GM18520 (cell line): ENCODE data around the gene TLR10.
"Not testable (repeated sequence)": the region's sequence is repeated elsewhere in the genome, so short reads cannot be mapped to it uniquely, and the experiment has no call there.

Experiments
- ATAC-seq: cut with Tn5 transposase; IDR thresholded peaks from one replicate; pipeline ENCODE4 v1.9.1; 2021; ENCODE audit not compliant: unreplicated experiment

The TLR10 gene

DNA sequence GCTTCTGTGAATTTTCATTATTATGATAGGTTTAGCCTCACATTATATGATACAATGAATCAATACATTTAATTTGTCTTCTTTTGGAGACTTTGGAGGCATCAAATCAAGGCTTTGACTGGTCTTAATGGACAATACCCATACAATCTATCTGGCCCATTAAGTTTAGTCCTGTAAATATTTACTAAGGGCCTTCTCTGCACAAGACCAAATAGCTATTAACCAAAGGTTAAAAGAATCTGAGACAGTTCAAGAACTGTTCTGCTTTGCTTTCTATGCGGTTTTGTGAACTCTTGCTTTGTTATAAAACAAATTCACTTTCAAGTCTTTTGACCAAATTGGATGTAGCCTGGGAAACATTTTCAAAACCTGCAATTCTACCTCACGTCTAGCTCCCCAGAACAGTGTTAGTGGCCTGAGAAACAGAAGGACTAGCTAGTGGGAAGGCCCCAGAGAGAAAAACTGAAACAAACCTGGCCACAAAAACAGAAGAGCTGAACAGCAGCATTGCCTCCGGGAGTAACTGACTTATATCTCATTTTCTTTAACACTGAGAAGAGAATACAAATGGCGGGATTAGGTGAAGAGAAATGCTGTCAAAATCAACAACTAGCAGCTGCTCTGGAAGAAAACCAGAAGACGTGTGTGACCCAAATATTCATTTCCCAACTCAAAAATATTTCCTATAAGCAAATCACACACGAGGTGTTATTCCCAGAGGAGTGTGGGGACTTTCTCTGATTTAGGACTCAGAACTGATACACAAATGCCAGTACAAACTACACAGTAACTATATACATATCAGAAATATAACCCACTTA lies 21.3 kb upstream of the TLR10 start:
- ATAC-seq, result peak; percentile 38

DNA sequence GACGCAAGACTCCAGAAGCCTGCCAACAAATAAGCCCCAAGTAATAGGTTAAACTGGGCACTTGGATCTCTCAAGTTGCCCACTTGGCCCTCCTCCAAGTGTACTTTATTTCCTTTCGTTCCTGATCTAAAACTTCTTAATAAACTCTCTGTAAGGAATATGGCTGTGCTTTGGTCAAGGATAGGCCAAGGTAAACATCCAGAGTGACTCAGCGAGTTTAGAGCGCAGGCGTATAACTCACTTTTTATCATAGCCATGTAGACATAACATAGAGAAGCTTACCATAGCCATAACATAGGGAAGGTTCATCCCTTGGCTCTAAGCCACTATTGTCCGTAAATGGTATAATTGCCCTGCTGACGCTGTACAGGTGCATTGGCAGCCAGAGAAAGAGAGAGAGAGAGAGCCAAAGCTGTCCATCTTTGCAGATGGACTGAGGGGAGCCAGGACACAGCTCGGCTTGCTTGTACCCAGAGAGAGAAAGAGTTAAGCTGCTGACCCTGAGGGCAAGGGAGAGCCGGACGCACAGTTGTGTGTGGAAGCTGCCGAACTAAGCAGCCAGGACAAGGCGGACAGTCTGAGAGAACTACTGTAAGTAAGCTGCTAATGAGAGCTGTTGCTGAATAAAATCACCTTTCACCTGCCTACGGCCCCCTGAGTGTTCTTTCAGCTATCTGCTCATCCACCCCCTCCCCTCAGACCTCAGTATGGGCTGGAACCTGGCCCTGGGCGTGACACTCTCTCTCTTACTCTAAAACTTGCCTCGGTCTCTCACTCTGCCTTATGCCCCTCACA lies 20.0 kb upstream of the TLR10 start:
- no peak for ATAC-seq

DNA sequence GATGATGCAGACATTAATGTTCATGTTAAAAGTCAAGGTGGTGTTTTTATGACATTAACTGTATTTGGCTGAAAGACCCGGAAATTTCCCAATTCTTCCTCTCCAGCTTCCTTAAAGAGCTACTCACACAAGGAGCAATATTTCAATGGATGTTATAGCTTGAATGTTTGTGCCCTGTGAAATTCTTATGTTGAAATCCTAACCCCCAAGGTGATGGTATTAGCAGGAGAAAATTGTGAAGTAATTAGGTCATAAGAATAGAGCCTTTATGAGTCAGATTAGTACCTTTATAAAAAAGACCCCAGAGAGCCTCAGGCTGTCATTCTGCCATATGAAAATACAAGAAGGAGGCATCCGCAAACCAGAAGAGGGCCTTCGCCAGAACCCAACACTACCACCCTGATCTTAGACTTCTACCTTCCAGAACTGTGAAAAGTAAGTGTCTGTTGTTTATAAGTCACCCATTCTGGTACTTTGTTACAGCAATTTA lies 18.2 kb upstream of the TLR10 start:
- no peak for ATAC-seq

DNA sequence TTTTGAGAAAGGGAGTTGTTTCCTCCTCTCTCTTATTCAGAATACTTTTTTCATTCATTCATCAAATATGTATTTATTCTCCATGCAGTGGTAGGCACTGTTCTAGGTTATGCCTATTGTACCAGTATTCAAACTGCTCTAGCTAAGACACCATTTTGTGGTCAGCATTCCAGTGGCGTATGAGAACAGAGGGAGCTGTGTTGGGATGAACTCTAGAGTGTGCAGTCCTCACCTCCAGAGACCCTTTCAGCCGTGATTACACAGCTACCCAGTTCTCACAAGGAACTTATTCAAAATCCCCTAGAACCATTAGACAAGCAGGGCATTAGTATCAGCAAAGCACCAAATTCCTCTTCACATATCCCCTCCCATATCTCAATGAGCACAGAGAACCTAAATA lies 17.6 kb upstream of the TLR10 start:
- no peak for ATAC-seq

DNA sequence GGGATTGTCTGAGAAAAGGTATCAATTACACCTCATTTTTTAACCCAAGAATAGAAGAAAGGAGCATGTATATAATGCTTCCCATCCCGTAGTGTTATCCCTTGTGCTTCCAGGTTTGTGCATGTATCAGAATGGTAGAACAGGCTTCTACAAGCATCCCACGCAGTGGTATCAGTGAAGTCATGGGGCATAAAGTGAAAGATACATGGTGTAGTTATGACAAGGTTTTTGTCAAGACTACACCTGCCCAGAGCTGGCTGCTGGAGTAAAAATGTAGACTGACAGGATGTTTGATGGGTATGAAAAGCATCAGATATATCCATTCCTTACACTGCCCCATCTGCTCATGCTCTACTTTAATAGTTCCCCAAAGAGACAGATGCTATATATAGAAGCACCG lies 12.3 kb upstream of the TLR10 start:
- ATAC-seq, result no peak

DNA sequence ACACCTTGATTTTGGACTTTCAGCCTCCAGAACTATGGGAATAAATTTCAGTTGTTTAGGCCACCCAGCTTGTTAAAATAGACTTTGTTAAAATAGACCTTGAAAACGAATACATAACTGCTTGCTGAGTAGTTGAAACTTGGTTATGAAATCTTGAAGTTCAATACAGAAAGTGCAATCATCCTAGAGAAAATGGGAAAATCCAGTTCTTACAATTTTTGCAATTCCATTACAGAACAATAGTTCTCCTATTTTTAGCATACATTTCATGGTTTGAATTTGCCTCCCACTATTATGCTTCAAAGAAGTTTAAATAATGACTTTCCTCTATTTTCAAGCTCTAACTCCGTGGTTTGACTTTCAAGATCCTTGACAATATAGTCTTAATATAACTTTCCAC lies 11.3 kb upstream of the TLR10 start:
- no peak for ATAC-seq

DNA sequence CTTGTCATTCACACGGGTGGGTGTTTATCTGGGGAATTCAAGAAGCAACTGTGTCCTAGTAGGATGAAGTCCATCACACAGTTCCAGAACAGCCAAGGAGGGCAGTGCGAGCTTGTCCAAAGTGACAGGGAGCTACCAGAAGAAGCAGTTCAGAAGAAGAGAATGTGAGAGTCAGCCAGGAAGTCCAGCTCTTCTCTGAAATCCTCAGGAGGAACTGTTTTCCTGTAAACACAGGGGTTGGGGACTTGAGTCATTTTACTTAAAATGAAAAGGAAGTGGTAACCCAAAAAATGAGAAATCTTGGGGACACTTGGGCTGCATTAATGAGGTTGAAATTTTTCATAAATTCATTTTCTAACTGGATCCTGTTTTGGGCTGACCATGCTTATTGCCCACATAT lies 8.2 kb upstream of the TLR10 start:
- ATAC-seq, result no peak

DNA sequence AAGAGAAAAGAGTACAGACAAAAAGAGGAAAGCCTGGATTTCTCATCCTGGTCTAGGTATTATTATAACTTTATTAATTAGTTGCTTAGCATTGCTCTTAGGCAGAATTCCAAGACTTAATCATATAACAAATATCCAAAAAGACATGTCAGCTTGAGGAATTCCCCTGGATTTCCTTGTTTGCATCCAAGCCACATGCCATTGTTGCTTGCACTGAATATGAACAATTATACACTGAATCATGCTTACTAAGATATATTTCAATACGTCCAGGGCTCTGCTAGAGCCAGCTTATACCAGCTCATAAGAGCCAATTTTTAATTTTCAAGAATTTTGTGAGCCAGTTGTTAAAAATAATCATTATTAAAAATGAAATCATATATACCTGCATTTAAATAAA lies 5.5 kb upstream of the TLR10 start:
- ATAC-seq, result no peak

DNA sequence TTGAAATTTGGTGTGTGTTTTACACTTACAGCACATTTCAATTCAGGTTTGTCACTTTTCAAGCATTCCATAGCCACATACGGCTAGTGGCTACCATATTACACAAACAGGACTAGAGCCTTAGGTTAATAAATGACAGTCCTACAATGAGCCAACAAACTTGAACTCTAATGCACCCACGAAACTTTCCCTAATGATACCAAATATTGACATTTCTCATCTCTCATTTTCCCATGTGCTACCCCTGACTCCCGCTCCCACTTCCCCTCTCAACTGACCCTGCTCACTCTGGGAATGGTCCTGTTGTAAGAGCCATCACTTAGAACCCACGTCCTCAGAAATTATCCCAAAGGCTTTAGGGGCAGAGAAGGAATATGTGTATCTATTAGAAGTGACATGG lies 4.9 kb upstream of the TLR10 start:
- ATAC-seq, result no peak

DNA sequence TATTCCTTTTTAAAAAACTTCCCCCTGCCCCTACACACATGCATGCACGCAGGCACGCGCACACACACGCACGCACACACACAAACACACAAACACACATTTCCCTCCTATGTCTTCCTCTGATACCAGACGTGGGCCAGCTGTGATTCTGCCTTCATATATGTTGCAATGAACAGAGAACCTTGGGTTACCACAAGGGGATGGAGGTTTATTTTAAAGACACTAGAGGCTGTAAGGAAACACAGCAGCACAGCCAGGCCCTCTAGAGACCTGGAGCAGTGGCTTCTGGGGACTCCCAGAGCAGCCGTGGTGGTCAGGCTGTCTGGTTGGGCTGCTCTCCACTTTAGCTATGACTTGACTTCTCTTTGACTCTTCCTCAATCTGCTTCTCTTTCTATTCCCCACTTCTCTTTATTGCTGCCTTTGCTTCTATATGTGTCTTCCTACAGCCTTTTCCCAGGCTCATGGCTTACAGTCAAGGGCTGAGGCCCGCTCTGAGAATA lies 3.2 kb upstream of the TLR10 start:
- no peak for ATAC-seq

DNA sequence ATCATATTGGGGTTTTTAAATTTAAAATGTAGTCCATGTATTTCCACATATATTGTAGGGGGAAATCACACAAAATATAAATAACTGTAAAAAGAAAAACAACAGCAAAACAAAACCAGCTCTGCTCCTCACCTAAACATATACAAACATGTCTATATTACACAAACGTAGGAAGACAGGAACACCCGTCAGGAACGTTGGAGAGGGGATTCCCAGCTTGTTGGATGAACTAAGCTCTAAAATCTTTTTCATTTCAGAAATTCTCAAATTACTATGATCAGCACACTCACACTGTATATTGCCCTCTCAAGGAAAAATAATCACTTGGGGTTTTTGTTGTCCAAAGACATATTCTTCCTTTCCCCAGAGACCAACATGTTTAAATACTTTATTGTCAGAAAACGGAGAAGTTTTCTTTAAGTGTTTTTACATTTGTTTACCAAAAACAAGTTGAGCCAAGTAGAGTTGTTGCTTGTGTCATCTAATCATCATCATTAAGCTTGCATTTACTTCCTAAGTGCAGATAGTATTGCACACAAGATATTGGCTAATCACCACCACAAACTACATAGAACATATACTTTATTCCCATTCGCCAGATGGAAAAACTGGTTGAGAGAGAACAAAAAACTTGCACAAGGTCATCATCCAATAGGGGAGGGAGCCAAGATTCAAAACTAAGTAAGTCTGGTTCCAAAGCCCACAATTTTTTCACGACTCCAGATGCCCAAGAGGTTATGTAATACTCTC lies 2.4 kb upstream of the TLR10 start:
- ATAC-seq, result no peak

DNA sequence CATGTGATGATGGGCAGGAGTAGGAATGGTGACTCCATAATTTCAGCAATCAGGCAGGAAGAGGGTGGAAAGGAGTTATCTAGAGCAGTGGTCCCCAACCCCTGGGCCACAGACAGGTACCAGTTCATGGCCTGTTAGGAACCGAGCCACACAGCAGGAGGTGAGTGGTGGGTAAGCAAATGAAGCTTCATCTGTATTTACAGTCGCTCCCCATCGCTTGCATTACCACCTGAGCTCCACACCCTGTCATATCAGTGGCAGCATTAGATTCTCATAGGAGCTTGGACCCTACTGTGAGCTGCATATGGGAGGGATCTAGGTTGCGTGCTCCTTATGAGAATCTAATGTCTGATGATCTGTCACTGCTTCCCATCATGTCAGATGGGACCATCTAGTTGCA lies 1.4 kb upstream of the TLR10 start:
- no peak for ATAC-seq

DNA sequence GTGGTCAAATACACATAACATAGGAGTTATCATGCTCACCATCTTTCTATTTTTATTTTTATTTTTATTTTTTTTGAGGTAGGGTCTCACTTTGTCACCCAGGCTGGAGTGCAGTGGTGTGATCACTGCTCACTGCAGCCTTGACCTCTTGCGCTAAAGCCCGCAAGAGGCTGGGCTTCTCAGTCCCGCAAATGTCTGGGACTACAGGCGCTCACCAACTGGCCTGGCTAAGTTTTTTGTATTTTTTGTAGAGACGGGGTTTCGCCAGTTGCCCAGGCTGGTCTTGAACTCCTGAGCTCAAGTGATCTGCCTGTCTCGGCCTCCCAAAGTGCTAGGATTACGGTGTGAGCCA lies 295 bp upstream of the TLR10 start:
- ATAC-seq, result no peak

DNA sequence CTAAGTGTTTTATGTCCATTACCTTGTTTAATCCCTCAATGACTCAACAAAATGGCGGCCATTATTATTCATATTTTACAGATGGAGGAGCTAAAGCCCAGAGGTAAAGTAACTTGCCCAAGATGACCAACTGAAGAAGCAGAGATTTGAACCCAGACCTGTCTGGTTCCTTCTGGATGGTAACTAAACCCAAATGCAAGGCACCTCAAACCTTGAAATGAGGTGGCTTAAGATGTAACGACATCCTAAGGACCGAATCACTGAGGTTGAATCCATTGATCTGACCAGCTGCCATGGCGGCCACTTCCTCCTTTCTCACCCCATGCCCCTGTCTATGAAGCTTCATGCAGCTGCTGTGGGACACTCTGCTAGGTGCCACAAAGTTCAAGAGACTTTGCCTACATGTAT lies 932 bp downstream of the TLR10 start:
- no peak for ATAC-seq

DNA sequence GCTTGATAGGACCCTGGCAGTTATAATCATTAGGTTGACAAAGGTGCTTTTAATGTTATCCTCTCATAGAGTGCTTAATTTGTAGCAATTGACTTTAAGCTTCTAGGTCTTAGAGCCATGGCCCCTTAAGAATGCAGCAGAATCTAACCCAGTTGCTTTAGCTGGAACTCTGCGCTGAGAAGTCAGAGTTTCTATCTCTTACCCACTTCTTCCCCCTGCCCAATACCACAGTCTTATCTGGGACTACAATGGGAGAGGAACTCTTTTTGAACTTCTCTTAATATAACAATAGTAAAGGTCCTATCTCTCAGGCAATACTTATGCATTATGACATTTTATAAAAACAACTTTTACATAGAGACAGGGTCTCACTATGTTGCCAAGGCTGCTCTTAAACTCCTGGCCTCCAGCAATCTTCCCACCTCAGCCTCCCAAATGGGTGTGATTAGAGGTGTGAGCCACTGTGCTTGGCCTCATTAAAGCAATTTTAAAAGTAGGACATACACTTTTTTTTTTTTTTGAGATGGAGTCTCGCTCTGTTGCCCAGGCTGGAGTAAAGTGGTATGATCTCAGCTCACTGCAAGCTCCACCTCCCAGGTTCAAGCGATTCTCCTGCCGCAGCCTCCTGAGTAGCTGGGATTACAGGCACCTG lies 1.8 kb downstream of the TLR10 start:
- no peak for ATAC-seq

DNA sequence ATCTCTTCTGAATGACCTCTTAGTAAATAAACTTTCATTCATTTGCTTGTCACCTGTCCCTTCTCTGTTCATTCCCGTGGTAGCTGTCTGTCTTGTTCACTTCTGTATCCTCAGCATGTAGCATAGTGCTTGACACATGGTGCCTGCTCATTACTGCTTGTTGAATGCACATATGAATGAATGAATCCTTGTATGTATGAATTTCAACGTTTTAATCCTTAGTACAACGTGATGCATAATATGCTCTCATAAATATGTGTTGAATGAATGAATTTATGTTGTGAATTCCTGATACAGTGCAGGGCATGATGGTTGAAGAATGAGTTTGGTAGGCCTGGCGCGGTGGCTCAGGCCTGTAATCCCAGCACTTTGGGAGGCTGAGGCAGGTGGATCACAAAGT lies 3.0 kb downstream of the TLR10 start:
- no peak for ATAC-seq

DNA sequence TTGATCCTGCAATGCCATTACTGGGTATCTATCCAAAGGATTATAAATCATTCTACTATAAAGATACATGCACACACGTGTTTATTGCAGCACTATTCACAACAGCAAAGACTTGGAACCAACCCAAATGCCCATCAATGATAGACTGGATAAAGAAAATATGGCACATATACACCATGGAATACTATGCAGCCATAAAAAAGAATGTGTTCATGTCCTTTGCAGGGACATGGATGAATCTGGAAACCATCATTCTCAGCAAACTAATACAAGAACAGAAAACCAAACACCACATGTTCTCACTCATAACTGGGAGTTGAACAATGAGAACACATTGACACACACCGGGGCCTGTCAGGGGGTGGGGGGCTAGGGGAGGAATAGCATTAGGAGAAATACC lies 4.9 kb downstream of the TLR10 start:
- ATAC-seq, result not testable (repeated sequence)

DNA sequence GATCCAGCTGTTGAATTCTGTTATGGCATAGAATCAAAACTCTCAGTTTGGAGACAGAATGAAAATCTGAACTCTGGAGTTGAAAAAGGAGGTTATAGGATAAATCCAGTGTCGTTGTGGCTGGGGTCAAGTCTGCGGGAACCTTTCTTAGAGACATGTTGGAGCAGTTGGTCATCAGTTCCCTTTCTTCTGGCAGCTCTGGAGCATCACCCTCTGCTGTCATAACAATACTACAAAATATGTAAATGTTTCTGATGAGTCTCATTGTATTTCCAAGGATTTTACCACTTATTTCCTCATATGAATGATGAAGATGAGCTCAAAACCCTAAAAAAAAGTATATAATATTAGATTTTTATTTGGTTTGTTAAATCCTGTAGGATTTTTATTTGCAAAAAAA lies 7.5 kb downstream of the TLR10 start:
- ATAC-seq, result no peak

DNA sequence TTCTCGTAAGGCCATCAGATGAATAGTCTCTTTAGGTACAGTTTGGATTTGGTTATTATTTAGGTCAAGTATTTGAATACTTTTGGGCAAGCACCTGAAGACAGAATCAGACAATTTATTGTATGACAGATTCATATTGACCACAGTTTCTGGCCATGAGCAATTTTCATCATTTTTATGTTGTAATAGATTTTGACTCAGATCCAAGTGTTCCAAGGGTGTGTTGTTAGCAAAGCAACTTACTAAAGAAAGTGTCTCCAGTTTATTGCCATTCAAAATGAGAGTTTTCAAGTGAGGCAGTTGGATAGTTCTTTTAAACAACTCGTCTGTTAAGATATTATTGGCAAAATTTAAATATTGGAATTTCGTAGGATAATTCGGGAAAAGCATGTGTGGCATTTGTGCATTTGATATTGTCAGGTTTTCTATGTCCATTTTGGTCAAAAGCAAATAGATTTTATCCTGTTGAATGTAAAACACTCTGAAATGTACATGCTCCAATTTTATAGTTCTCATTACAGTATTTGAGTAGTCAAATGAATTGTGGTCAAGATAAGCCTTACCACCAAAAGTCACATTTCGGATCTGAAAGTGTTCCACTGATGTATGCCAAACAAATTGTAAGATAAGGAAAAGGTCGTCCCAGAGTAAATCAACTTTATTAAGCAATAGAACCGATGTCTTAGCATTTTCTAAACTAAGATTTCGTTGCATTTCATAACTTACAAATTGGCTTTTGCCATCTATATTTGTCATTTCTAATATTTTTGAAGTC lies 8.4 kb downstream of the TLR10 start:
- no peak for ATAC-seq

DNA sequence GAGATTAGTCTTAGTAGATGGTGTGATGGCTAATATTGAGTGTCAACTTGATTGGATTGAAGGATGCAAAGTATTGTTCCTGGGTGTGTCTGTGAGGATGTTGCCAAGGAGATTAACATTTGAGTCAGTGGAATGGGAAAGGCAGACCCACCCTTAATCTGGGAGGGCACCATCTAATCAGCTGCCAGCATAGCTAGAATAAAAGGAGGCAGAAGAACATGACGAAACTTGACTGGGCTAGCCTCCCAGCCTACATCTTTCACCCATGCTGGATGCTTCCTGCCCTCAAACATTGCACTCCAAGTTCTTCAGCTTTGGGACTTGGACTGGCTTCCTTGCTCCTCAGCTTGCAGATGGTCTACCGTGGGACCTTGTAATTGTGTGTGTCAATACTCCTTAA lies 12.5 kb downstream of the TLR10 start:
- not testable (repeated sequence) for ATAC-seq
